H9 (cell line): ENCODE measurements around the gene KLHL13. TPM values are rescaled to one million over a fixed set of nuclear protein-coding genes. Genes with fewer than 3 reads are reported as not detected.

Experiments used
- DNase-seq: peaks from one replicate; pipeline ENCODE4 v3.0.0-alpha.2; 2017
- H2AFZ ChIP-seq: one replicate; pipeline ENCODE4 v1.6.1; 2013; ENCODE audit warnings: mild to moderate bottlenecking, low read length, control low read depth, moderate library complexity
- H2AK5ac ChIP-seq: 2 replicates; pipeline ENCODE4 v1.6.1; 2013; ENCODE audit warnings: low read length, control low read depth, mixed read lengths; ENCODE audit not compliant: insufficient read length
- H2BK120ac ChIP-seq: one replicate; pipeline ENCODE4 v1.6.1; 2013; ENCODE audit warnings: low read depth, mild to moderate bottlenecking, low read length, control low read depth, inconsistent platforms; ENCODE audit not compliant: poor library complexity, severe bottlenecking
- H2BK12ac ChIP-seq: 2 replicates; pipeline ENCODE4 v1.6.1; 2013; ENCODE audit warnings: low read length, control low read depth, mixed read lengths, low read depth; ENCODE audit not compliant: insufficient read length
- H2BK15ac ChIP-seq: 2 replicates; pipeline ENCODE4 v1.6.1; 2013; ENCODE audit warnings: low read depth, low read length, control low read depth
- H2BK20ac ChIP-seq: one replicate; pipeline ENCODE4 v1.6.1; 2013; ENCODE audit warnings: low read depth, mild to moderate bottlenecking, low read length, control low read depth, inconsistent platforms; ENCODE audit not compliant: poor library complexity, severe bottlenecking
- H2BK5ac ChIP-seq: 2 replicates; pipeline ENCODE4 v1.6.1; 2013; ENCODE audit warnings: low read length, control low read depth, mixed read lengths; ENCODE audit not compliant: insufficient read length
- H3K14ac ChIP-seq: 2 replicates; pipeline ENCODE4 v1.6.1; 2013; ENCODE audit warnings: low read length, control low read depth; ENCODE audit not compliant: insufficient read depth
- H3K18ac ChIP-seq: 2 replicates; pipeline ENCODE4 v1.6.1; 2013; ENCODE audit warnings: low read depth, mild to moderate bottlenecking, mixed read lengths, low read length, control low read depth; ENCODE audit not compliant: insufficient read length
- H3K23ac ChIP-seq: 2 replicates; pipeline ENCODE4 v1.6.1; 2013; ENCODE audit warnings: low read length, control low read depth, mixed read lengths, low read depth; ENCODE audit not compliant: insufficient read length
- H3K23me2 ChIP-seq: 2 replicates; pipeline ENCODE4 v1.6.1; 2013; ENCODE audit warnings: low read depth, mild to moderate bottlenecking, mixed read lengths, low read length, control low read depth; ENCODE audit not compliant: insufficient read length, poor library complexity, severe bottlenecking
- H3K27ac ChIP-seq: 2 replicates; pipeline ENCODE4 v1.5.1; 2013; ENCODE audit warnings: low read length, control low read depth, mixed read lengths, low read depth; ENCODE audit not compliant: insufficient read length
- H3K27me3 ChIP-seq: 2 replicates; pipeline ENCODE4 v1.6.1; 2013; ENCODE audit warnings: low read length, control low read depth, inconsistent platforms; ENCODE audit not compliant: insufficient read depth
- H3K4ac ChIP-seq: 2 replicates; pipeline ENCODE4 v1.6.1; 2013; ENCODE audit warnings: low read depth, mild to moderate bottlenecking, control low read depth, inconsistent platforms, low read length, moderate library complexity
- H3K4me1 ChIP-seq: 2 replicates; pipeline ENCODE4 v1.6.1; 2013; ENCODE audit warnings: low read length, control low read depth, inconsistent platforms; ENCODE audit not compliant: insufficient read depth
- H3K4me2 ChIP-seq: 2 replicates; pipeline ENCODE4 v1.6.1; 2013; ENCODE audit warnings: low read length, control low read depth, mixed read lengths; ENCODE audit not compliant: insufficient read length, insufficient read depth
- H3K56ac ChIP-seq: 2 replicates; pipeline ENCODE4 v1.6.1; 2013; ENCODE audit warnings: low read depth, mild to moderate bottlenecking, mixed read lengths, low read length, control low read depth; ENCODE audit not compliant: insufficient read length
- H3K79me1 ChIP-seq: 2 replicates; pipeline ENCODE4 v1.6.1; 2013; ENCODE audit warnings: low read depth, mild to moderate bottlenecking, moderate library complexity, low read length, control low read depth, inconsistent platforms; ENCODE audit not compliant: insufficient read depth, poor library complexity, severe bottlenecking
- H3K79me2 ChIP-seq: 2 replicates; pipeline ENCODE4 v1.6.1; 2013; ENCODE audit warnings: low read length, control low read depth, inconsistent platforms; ENCODE audit not compliant: insufficient read depth
- H3K9ac ChIP-seq: 2 replicates; pipeline ENCODE4 v1.6.1; 2013; ENCODE audit warnings: low read length, control low read depth, mixed read lengths; ENCODE audit not compliant: insufficient read length; ENCODE audit errors: extremely low read depth
- H3K9me3 ChIP-seq: one replicate; pipeline ENCODE4 v1.6.1; 2013; ENCODE audit warnings: low read depth, low read length, inconsistent platforms; ENCODE audit not compliant: control insufficient read depth
- H3T11ph ChIP-seq: one replicate; pipeline ENCODE4 v1.6.1; 2013; ENCODE audit warnings: mild to moderate bottlenecking, low read length, control low read depth, inconsistent platforms
- H4K20me1 ChIP-seq: one replicate; pipeline ENCODE4 v1.6.1; 2013; ENCODE audit not compliant: control insufficient read depth, insufficient read length, insufficient read depth
- H4K5ac ChIP-seq: 2 replicates; pipeline ENCODE4 v1.6.1; 2013; ENCODE audit warnings: low read depth, mild to moderate bottlenecking, mixed read lengths, low read length, control low read depth; ENCODE audit not compliant: insufficient read length
- H4K8ac ChIP-seq: replicated peaks from 2 replicates; pipeline ENCODE4 v1.6.1; 2013; ENCODE audit warnings: low read length, control low read depth, mixed read lengths, low read depth; ENCODE audit not compliant: insufficient read length
- H4K91ac ChIP-seq: 2 replicates; pipeline ENCODE4 v1.6.1; 2013; ENCODE audit warnings: low read depth, mild to moderate bottlenecking, moderate library complexity, mixed read lengths, low read length, control low read depth; ENCODE audit not compliant: insufficient read length
- H3K27ac Mint-ChIP-seq, 3 experiments: 2 replicates in 2 of 3; 3 replicates in 1 of 3; pipeline ENCODE4 v1.8.0; 2020 to 2021; ENCODE audit warnings: mixed read lengths in 3 of 3, mild to moderate bottlenecking in 1 of 3, moderate library complexity in 1 of 3
- H3K27me3 Mint-ChIP-seq: 2 replicates; pipeline ENCODE4 v1.8.0; 2021; ENCODE audit warnings: low read depth, mild to moderate bottlenecking, moderate library complexity, mixed read lengths
- H3K36me3 Mint-ChIP-seq, 3 experiments: 2 replicates in 2 of 3; 3 replicates in 1 of 3; pipeline ENCODE4 v1.8.0; 2020 to 2021; ENCODE audit warnings: low read depth in 3 of 3, mixed read lengths in 3 of 3; ENCODE audit not compliant: insufficient read depth in 1 of 3
- H3K4me1 Mint-ChIP-seq, 2 experiments: 2 replicates each; pipeline ENCODE4 v1.8.0; 2020; ENCODE audit warnings: mixed read lengths in 2 of 2
- H3K4me3 Mint-ChIP-seq, 2 experiments: 2 replicates in 1 of 2; 3 replicates in 1 of 2; pipeline ENCODE4 v1.8.0; 2020 to 2021; ENCODE audit warnings: mild to moderate bottlenecking in 2 of 2, mixed read lengths in 2 of 2, moderate library complexity in 1 of 2
- H3K9me3 Mint-ChIP-seq, 2 experiments: 2 replicates in 1 of 2; 3 replicates in 1 of 2; pipeline ENCODE4 v1.8.0; 2020; ENCODE audit warnings: mild to moderate bottlenecking in 2 of 2, mixed read lengths in 2 of 2, moderate library complexity in 1 of 2
- CTCF ChIP-seq: fragments of 200-600 bp; sonication (generic); conservative IDR thresholded peaks from 3 replicates; pipeline ENCODE4 v1.8.0; 2021; ENCODE audit warnings: antibody characterized with exemption, mild to moderate bottlenecking
- WGBS: extraction: QIAGEN DNeasy Blood & Tissue Kit; methylation state at CpG from one replicate; pipeline ENCODE4 v1.1.7; 2013; ENCODE audit warnings: missing lambda C conversion rate, low lambda C conversion rate, mixed read lengths; ENCODE audit not compliant: insufficient read length; ENCODE audit errors: extremely low coverage; 5-methylcytosine and 5-hydroxymethylcytosine counted together
- total RNA-seq: library from RNA; stranded (reverse); gene quantifications from 2 replicates; pipeline ENCODE4 v1.2.1, GENCODE V29; 2021

Gene KLHL13
- total RNA-seq, 1 experiment from 2014 or later = 4.1 TPM

- Histone ChIP-seq H4K20me1 (no peaks in the 10 kb centered on the region), H3K4ac (no peak overlapping the region), H3K79me1 (no peaks in the 10 kb centered on the region), H3K4me1 (no peaks in the 10 kb centered on the region), H3K79me2 (no peaks in the 10 kb centered on the region), H4K8ac (no peak overlapping the region), H2BK15ac (no peak overlapping the region), H3K27me3 (no peaks in the 10 kb centered on the region), H3K9ac (no peak overlapping the region), H3K18ac (no peak overlapping the region), H2BK5ac (no peak overlapping the region), H2AFZ (no peak overlapping the region), H4K91ac (no peak overlapping the region), H2AK5ac (no peak overlapping the region), H3K23me2 (no peaks in the 10 kb centered on the region), H2BK20ac (no peak overlapping the region), H4K5ac (no peak overlapping the region), H2BK120ac (no peak overlapping the region), H3K27ac (no peak overlapping the region), H3K14ac (no peak overlapping the region), H3T11ph (no peak overlapping the region), H3K9me3 (peaks cover 4% of the 10 kb centered on the region), H2BK12ac (no peak overlapping the region), H3K56ac (no peak overlapping the region), H3K23ac (no peak overlapping the region), H3K4me2 (no peak overlapping the region)
- no CpG with 5 or more reads among the region's 4 CpGs for WGBS
- no peak for DNase-seq
- H3K9me3 Mint-ChIP-seq = peaks cover 0 to 34% of the 10 kb centered on the region in 2 experiments; a peak in 2 of 5 replicates
- no peak overlapping the region for H3K27ac Mint-ChIP-seq
- H3K4me3 Mint-ChIP-seq = no peak overlapping the region
- TF ChIP-seq CTCF = no peak
- no peaks in the 10 kb centered on the region for H3K4me1 Mint-ChIP-seq
- H3K36me3 Mint-ChIP-seq = no peaks in the 10 kb centered on the region; a peak in 1 of 7 replicates
- H3K27me3 Mint-ChIP-seq = no peaks in the 10 kb centered on the region
These were observed 157.6 kb downstream of the KLHL13 start for GRCh38 chrX:117959045-117959444.
